ENCODE measurements around the gene AP2B1.

- TF ChIP-seq CTCF (conservative IDR thresholded peaks at IDR 0.05; ENCODE audit: low read length) = no peak
- TF ChIP-seq EZH2phosphoT487 (IDR thresholded peaks at IDR 0.05; ENCODE audit: borderline replicate concordance, low read depth, low read length) = no peak
These were observed 122.8 kb downstream of the AP2B1 start for GRCh38 chr17:35709874-35710273.
